ENCODE data around the gene SIDT2.

DNA sequence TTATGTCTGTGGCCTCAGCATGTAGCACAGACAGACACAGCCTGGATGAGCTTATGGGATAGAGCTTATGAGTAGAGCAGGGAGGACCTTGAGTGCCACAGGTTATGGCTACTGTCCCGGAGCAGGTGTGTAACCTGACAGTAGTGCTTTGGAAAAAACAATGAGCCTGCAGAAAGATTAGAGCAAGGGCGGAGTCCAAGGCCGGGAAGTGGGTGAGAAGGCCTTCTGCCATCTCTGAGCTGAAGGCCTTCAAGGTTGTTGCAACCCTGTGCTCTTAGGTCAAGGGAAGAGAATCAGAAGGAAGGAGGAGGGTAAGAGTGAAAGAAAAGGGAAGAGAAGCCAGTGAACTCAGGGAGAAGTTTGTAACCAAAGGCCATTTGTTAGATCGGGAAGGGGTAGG lies 16.7 kb downstream of the SIDT2 start:
- TF ChIP-seq, protein P1, sequence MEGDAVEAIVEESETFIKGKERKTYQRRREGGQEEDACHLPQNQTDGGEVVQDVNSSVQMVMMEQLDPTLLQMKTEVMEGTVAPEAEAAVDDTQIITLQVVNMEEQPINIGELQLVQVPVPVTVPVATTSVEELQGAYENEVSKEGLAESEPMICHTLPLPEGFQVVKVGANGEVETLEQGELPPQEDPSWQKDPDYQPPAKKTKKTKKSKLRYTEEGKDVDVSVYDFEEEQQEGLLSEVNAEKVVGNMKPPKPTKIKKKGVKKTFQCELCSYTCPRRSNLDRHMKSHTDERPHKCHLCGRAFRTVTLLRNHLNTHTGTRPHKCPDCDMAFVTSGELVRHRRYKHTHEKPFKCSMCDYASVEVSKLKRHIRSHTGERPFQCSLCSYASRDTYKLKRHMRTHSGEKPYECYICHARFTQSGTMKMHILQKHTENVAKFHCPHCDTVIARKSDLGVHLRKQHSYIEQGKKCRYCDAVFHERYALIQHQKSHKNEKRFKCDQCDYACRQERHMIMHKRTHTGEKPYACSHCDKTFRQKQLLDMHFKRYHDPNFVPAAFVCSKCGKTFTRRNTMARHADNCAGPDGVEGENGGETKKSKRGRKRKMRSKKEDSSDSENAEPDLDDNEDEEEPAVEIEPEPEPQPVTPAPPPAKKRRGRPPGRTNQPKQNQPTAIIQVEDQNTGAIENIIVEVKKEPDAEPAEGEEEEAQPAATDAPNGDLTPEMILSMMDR (IDR thresholded peaks at IDR 0.05) = no peak
- TF ChIP-seq POLR2A (IDR thresholded peaks at IDR 0.05) = no peak
